Measurements from ENCODE around the gene SPOPL. TPM values are rescaled to one million over a fixed set of nuclear protein-coding genes. Genes with fewer than 3 reads are reported as not detected.
"Not testable (repeated sequence)": the region's sequence is repeated elsewhere in the genome, so short reads cannot be mapped to it uniquely, and the experiment has no call there.

The SPOPL gene
- total RNA-seq, 1 experiment from 2014 or later: 21.0 TPM

DNA sequence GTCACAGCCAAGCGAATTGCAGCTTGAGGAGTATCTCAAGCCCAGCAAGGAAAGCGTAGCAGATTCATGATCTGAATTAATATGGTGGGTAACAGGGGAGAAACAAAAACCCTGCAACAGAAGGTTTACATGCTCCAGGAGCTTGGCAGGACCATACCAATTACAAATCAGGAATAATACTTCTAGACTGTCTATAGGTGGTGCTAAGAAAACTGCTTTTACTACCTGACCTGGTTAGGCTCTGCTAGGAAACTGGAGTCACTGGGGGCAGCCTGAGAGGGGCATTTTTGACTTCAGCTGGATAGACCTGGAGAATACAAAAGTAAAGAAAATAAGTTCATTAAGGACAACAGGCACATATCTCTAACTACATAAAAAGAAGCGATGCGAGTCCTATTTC, 24.6 kb upstream of the SPOPL start:
- Histone ChIP-seq H3F3A (ENCODE audit: insufficient read depth, low read depth) (no peaks in the 10 kb centered on the region), H2AFZ (no peak overlapping the region), H3K4me3 (no peak overlapping the region), H3K9me2 (ENCODE audit: insufficient read depth) (no peaks in the 10 kb centered on the region), H3K9me3 (ENCODE audit: insufficient read depth, low read depth) (no peaks in the 10 kb centered on the region), H3K79me2 (ENCODE audit: low read depth) (no peaks in the 10 kb centered on the region), H3K36me3 (ENCODE audit: low read depth) (no peaks in the 10 kb centered on the region), H3K4me2 (no peak overlapping the region), H3K27me3 (ENCODE audit: insufficient read depth, low read depth) (no peaks in the 10 kb centered on the region), H3K27ac (no peak overlapping the region), H3K4me1 (replicated peaks; ENCODE audit: insufficient read depth) (no peaks in the 10 kb centered on the region), H4K20me1 (ENCODE audit: insufficient read depth) (no peaks in the 10 kb centered on the region)
- intact Hi-C loops (cut with micrococcal nuclease; ENCODE audit: unreplicated experiment): no loop called here
- TF ChIP-seq EZH2 (IDR thresholded peaks at IDR 0.05; ENCODE audit: low read depth): no peak
- no peak for DNase-seq
- no TSS peak for BruUV-seq (replicated peaks)
- ChIA-PET POLR2A (ENCODE audit: unreplicated experiment) (no interaction called here), CTCF (no interaction called here)

DNA sequence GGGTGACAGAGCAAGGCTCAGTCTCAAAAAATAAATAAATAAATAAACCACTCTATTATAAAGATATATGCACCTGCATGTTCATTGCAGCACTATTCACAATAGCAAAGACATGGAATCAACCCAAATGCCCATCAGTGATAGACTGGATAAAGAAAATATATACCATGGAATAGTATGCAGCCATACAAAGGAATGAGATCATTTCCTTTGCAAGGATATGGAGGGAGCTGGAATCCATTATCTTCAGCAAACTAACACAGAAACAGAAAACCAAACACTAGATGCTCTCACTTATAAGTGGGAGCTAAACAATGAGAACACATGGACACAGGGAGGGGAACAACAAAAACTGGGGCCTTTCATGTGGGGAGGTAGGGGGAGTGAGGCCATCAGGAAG, 18.8 kb upstream of the SPOPL start:
- H2AFZ ChIP-seq; H3K79me2 ChIP-seq (ENCODE audit: low read depth); H3K27ac ChIP-seq; H3K4me3 ChIP-seq; H3K9me3 ChIP-seq (ENCODE audit: insufficient read depth, low read depth); POLR2A ChIA-PET (ENCODE audit: unreplicated experiment); H3K27me3 ChIP-seq (ENCODE audit: insufficient read depth, low read depth); H3K4me1 ChIP-seq (replicated peaks; ENCODE audit: insufficient read depth); H4K20me1 ChIP-seq (ENCODE audit: insufficient read depth); H3K4me2 ChIP-seq; BruUV-seq (replicated peaks); DNase-seq; CTCF ChIA-PET; H3K9me2 ChIP-seq (ENCODE audit: insufficient read depth); H3F3A ChIP-seq (ENCODE audit: insufficient read depth, low read depth); H3K36me3 ChIP-seq (ENCODE audit: low read depth); intact Hi-C loops (cut with micrococcal nuclease; ENCODE audit: unreplicated experiment): not testable (repeated sequence)

- no peaks in the 10 kb centered on the region for H3K36me3 ChIP-seq (ENCODE audit: low read depth)
- no peaks in the 10 kb centered on the region for H3K27me3 ChIP-seq (ENCODE audit: insufficient read depth, low read depth)
- no TSS peak for BruUV-seq (replicated peaks)
- no peaks in the 10 kb centered on the region for H3K9me3 ChIP-seq (ENCODE audit: insufficient read depth, low read depth)
- no peak for DNase-seq
- H3K79me2 ChIP-seq (ENCODE audit: low read depth): no peaks in the 10 kb centered on the region
- no peaks in the 10 kb centered on the region for H4K20me1 ChIP-seq (ENCODE audit: insufficient read depth)
- H3K27ac ChIP-seq: no peak overlapping the region
- no peak overlapping the region for H3K4me2 ChIP-seq
- no peaks in the 10 kb centered on the region for H3K9me2 ChIP-seq (ENCODE audit: insufficient read depth)
- ChIA-PET POLR2A (ENCODE audit: unreplicated experiment) (no interaction called here), CTCF (no interaction called here)
- no peaks in the 10 kb centered on the region for H3F3A ChIP-seq (ENCODE audit: insufficient read depth, low read depth)
- no peak overlapping the region for H2AFZ ChIP-seq
- no peaks in the 10 kb centered on the region for H3K4me1 ChIP-seq (replicated peaks; ENCODE audit: insufficient read depth)
- TF ChIP-seq EZH2 (IDR thresholded peaks at IDR 0.05; ENCODE audit: low read depth): no peak
- TF ChIP-seq, protein P1, sequence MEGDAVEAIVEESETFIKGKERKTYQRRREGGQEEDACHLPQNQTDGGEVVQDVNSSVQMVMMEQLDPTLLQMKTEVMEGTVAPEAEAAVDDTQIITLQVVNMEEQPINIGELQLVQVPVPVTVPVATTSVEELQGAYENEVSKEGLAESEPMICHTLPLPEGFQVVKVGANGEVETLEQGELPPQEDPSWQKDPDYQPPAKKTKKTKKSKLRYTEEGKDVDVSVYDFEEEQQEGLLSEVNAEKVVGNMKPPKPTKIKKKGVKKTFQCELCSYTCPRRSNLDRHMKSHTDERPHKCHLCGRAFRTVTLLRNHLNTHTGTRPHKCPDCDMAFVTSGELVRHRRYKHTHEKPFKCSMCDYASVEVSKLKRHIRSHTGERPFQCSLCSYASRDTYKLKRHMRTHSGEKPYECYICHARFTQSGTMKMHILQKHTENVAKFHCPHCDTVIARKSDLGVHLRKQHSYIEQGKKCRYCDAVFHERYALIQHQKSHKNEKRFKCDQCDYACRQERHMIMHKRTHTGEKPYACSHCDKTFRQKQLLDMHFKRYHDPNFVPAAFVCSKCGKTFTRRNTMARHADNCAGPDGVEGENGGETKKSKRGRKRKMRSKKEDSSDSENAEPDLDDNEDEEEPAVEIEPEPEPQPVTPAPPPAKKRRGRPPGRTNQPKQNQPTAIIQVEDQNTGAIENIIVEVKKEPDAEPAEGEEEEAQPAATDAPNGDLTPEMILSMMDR (conservative IDR thresholded peaks at IDR 0.05): no peak
- H3K4me3 ChIP-seq: no peak overlapping the region
- intact Hi-C loops (cut with micrococcal nuclease; ENCODE audit: unreplicated experiment): no loop called here
Measured at GRCh38 chr2:138485019-138485418, 16.6 kb upstream of the SPOPL start.

- Histone ChIP-seq H3K9me3 (ENCODE audit: insufficient read depth, low read depth) (no peaks in the 10 kb centered on the region), H3K9me2 (ENCODE audit: insufficient read depth) (no peaks in the 10 kb centered on the region), H4K20me1 (ENCODE audit: insufficient read depth) (no peaks in the 10 kb centered on the region), H3K79me2 (ENCODE audit: low read depth) (no peaks in the 10 kb centered on the region), H3K4me2 (no peak overlapping the region), H3K4me1 (replicated peaks; ENCODE audit: insufficient read depth) (peaks cover 8% of the 10 kb centered on the region; the same call in 1 of the 2 replicates), H3K27me3 (ENCODE audit: insufficient read depth, low read depth) (no peaks in the 10 kb centered on the region), H3K27ac (no peak overlapping the region), H3K36me3 (ENCODE audit: low read depth) (no peaks in the 10 kb centered on the region), H2AFZ (no peak overlapping the region), H3K4me3 (no peak overlapping the region), H3F3A (ENCODE audit: insufficient read depth, low read depth) (no peaks in the 10 kb centered on the region)
- POLR2A ChIA-PET (ENCODE audit: unreplicated experiment): no interaction called here
- no peak for TF ChIP-seq EZH2 (IDR thresholded peaks at IDR 0.05; ENCODE audit: low read depth)
- TF ChIP-seq, protein P1 (conservative IDR thresholded peaks at IDR 0.05): no peak
- no TSS peak for BruUV-seq (replicated peaks)
- intact Hi-C loops (cut with micrococcal nuclease; ENCODE audit: unreplicated experiment): no loop called here
- no peak for DNase-seq
- CTCF ChIA-PET: no interaction called here
Measured at GRCh38 chr2:138486363-138487198, 15.0 kb upstream of the SPOPL start.

Data from PC-9 (cell line).